ENCODE results near the gene FREM1. TPM values are rescaled to one million over a fixed set of nuclear protein-coding genes. Genes with fewer than 3 reads are reported as not detected.

FREM1 gene
- total RNA-seq, 4 donors from 2014 or later: 0.10 to 3.3 (median 1.00) TPM

DNA sequence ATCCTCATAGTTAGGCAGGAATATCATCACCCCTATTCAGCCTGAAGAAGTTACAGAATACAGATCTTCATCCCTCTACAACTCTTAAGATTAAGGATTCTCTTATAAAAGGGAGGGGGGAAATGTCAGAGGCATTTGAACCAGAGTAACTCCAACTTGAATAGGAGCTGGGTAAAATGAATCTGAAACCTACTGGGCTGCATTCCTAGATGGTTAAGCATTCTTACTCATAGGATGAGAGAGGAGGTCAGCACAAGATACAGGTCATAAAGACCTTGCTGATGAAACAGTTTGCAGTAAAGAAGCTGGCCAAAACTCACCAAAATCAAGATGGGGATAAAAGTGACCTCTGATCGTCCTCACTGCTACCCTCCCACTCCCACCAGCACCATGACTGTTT, 14.4 kb downstream of the FREM1 start:
- H3K36me3 ChIP-seq: no peaks in the 10 kb centered on the region
- ATAC-seq (no peak), DNase-seq (no peak)
- no peaks in the 10 kb centered on the region for H3K9me3 ChIP-seq
- intact Hi-C loops (cut with DNase I; ENCODE audit: low total_unique reads) (no loop called here), in situ Hi-C loops (cut with MboI; ENCODE audit: low sequenced_read_pairs in 4 of 4) (no loop called here)
- no peak for TF ChIP-seq POLR2A (IDR thresholded peaks at IDR 0.05)
- TF ChIP-seq, protein P1, sequence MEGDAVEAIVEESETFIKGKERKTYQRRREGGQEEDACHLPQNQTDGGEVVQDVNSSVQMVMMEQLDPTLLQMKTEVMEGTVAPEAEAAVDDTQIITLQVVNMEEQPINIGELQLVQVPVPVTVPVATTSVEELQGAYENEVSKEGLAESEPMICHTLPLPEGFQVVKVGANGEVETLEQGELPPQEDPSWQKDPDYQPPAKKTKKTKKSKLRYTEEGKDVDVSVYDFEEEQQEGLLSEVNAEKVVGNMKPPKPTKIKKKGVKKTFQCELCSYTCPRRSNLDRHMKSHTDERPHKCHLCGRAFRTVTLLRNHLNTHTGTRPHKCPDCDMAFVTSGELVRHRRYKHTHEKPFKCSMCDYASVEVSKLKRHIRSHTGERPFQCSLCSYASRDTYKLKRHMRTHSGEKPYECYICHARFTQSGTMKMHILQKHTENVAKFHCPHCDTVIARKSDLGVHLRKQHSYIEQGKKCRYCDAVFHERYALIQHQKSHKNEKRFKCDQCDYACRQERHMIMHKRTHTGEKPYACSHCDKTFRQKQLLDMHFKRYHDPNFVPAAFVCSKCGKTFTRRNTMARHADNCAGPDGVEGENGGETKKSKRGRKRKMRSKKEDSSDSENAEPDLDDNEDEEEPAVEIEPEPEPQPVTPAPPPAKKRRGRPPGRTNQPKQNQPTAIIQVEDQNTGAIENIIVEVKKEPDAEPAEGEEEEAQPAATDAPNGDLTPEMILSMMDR (IDR thresholded peaks at IDR 0.05 in 4 of 5, conservative IDR thresholded peaks at IDR 0.05 in 1 of 5): no peak
- H3K27ac ChIP-seq: no peak overlapping the region
- H3K4me1 ChIP-seq: no peaks in the 10 kb centered on the region
- H3K4me3 ChIP-seq: no peak overlapping the region
- H3K27me3 ChIP-seq: no peaks in the 10 kb centered on the region

DNA sequence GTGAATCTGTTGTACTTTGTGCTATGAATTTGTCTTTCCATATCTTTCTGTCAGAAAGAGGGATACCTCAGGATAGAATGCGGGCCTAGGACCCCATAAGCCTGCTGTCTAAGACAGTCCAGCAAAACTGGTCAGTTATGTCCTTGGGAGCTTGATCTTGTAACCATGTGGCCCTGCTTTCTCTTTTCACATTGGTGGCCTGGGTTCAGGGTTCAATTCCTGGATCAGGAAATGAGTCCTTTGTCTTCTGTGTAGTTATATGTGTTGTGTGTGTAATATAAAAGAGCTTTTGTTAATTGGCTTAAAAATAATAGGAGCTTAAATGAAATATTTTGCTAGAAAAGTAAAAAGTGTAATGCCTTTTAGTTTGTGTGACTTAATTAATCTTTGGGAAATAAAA, 16.9 kb downstream of the FREM1 start:
- in situ Hi-C loops (cut with MboI; ENCODE audit: low sequenced_read_pairs in 4 of 4): no loop called here
- no peaks in the 10 kb centered on the region for H3K4me1 ChIP-seq
- TF ChIP-seq, protein P1 (IDR thresholded peaks at IDR 0.05 in 4 of 5, conservative IDR thresholded peaks at IDR 0.05 in 1 of 5): no peak
- TF ChIP-seq POLR2A (IDR thresholded peaks at IDR 0.05): no peak
- DNase-seq: no peak
- no peaks in the 10 kb centered on the region for H3K27me3 ChIP-seq
- no peak overlapping the region for H3K4me3 ChIP-seq
- no peak overlapping the region for H3K27ac ChIP-seq
- no peak for ATAC-seq
- intact Hi-C loops (cut with DNase I; ENCODE audit: low total_unique reads): no loop called here
- H3K36me3 ChIP-seq: no peaks in the 10 kb centered on the region
- H3K9me3 ChIP-seq: no peaks in the 10 kb centered on the region

GRCh38 chr9:14891332-14891731, 18.9 kb downstream of the FREM1 start:
- Histone ChIP-seq H3K9me3 (no peaks in the 10 kb centered on the region), H3K27me3 (no peaks in the 10 kb centered on the region), H3K27ac (no peak overlapping the region), H3K4me1 (no peaks in the 10 kb centered on the region), H3K36me3 (no peaks in the 10 kb centered on the region), H3K4me3 (no peak overlapping the region)
- DNase-seq: no peak
- intact Hi-C loops (cut with DNase I; ENCODE audit: low total_unique reads) (no loop called here), in situ Hi-C loops (cut with MboI; ENCODE audit: low sequenced_read_pairs in 4 of 4) (no loop called here)
- no peak for TF ChIP-seq POLR2A (IDR thresholded peaks at IDR 0.05)
- TF ChIP-seq, protein P1 (IDR thresholded peaks at IDR 0.05 in 4 of 5, conservative IDR thresholded peaks at IDR 0.05 in 1 of 5): no peak
- ATAC-seq: no peak

DNA sequence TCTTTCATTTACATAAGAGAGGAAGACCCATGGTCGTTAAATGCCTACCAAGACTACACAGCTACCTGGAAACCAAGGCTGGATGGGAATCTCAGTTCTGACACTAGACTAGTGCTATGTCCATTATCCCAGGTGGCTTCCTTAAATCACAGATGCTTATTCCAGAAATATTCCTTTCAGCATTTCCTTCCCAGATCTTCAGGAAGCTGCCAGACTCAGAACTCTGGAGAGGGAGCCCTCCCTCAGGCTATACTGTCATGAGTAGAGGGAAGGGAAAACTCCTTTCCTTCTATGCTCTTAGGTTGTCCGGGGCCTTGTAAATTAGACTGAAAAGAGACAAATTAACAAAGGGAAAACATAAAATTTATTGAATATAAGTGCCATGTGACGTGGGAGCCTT, 20.8 kb downstream of the FREM1 start:
- Histone ChIP-seq H3K9me3 (no peaks in the 10 kb centered on the region), H3K4me1 (no peaks in the 10 kb centered on the region), H3K27ac (no peak overlapping the region), H3K4me3 (no peak overlapping the region), H3K36me3 (no peaks in the 10 kb centered on the region), H3K27me3 (no peaks in the 10 kb centered on the region)
- no peak for ATAC-seq
- in situ Hi-C loops (cut with MboI; ENCODE audit: low sequenced_read_pairs in 4 of 4) (no loop called here), intact Hi-C loops (cut with DNase I; ENCODE audit: low total_unique reads) (no loop called here)
- no peak for DNase-seq
- TF ChIP-seq, protein P1 (IDR thresholded peaks at IDR 0.05 in 4 of 5, conservative IDR thresholded peaks at IDR 0.05 in 1 of 5): no peak
- TF ChIP-seq POLR2A (IDR thresholded peaks at IDR 0.05): no peak

GRCh38 chr9:14888875-14889274, 21.4 kb downstream of the FREM1 start:
- no peak for TF ChIP-seq POLR2A (IDR thresholded peaks at IDR 0.05)
- TF ChIP-seq, protein P1 (IDR thresholded peaks at IDR 0.05 in 4 of 5, conservative IDR thresholded peaks at IDR 0.05 in 1 of 5): no peak
- no peaks in the 10 kb centered on the region for H3K36me3 ChIP-seq
- intact Hi-C loops (cut with DNase I; ENCODE audit: low total_unique reads) (no loop called here), in situ Hi-C loops (cut with MboI; ENCODE audit: low sequenced_read_pairs in 4 of 4) (no loop called here)
- no peak for ATAC-seq
- no peak overlapping the region for H3K4me3 ChIP-seq
- DNase-seq: no peak
- H3K9me3 ChIP-seq: no peaks in the 10 kb centered on the region
- H3K4me1 ChIP-seq: no peaks in the 10 kb centered on the region
- no peaks in the 10 kb centered on the region for H3K27me3 ChIP-seq
- H3K27ac ChIP-seq: no peak overlapping the region
